Muscle layer of duodenum (tissue), 2 donors: ENCODE measurements around the gene ERMN.
"Not testable (repeated sequence)": the region's sequence is repeated elsewhere in the genome, so short reads cannot be mapped to it uniquely, and the experiment has no call there.

Experiments used
- H3K27ac ChIP-seq: one replicate; pipeline ENCODE4 v1.7.0; 2013; ENCODE audit warnings: mild to moderate bottlenecking, low read length
- H3K27me3 ChIP-seq: one replicate; pipeline ENCODE4 v1.7.0; 2013; ENCODE audit warnings: low read depth, mild to moderate bottlenecking, control low read depth, low read length
- H3K36me3 ChIP-seq, 2 donors: one replicate each; pipeline ENCODE4 v1.7.0; 2013; ENCODE audit warnings: low read length in 2 of 2, control low read depth in 1 of 2, mild to moderate bottlenecking in 1 of 2; ENCODE audit not compliant: insufficient read depth in 2 of 2, control insufficient read depth in 1 of 2
- H3K4me1 ChIP-seq, 2 donors: one replicate each; pipeline ENCODE4 v1.7.0; 2013; ENCODE audit warnings: low read length in 2 of 2, mild to moderate bottlenecking in 2 of 2, control low read depth in 1 of 2, moderate library complexity in 1 of 2; ENCODE audit not compliant: insufficient read depth in 2 of 2, control insufficient read depth in 1 of 2
- H3K4me3 ChIP-seq, 2 donors: one replicate each; pipeline ENCODE4 v1.7.0; 2013; ENCODE audit warnings: low read length in 2 of 2, low read depth in 1 of 2, mild to moderate bottlenecking in 1 of 2
- H3K9me3 ChIP-seq, 2 donors: one replicate each; pipeline ENCODE4 v1.7.0; 2013; ENCODE audit warnings: low read length in 2 of 2, control low read depth in 1 of 2, mild to moderate bottlenecking in 1 of 2; ENCODE audit not compliant: control insufficient read depth in 1 of 2
- donor health status: healthy.

Gene ERMN

DNA sequence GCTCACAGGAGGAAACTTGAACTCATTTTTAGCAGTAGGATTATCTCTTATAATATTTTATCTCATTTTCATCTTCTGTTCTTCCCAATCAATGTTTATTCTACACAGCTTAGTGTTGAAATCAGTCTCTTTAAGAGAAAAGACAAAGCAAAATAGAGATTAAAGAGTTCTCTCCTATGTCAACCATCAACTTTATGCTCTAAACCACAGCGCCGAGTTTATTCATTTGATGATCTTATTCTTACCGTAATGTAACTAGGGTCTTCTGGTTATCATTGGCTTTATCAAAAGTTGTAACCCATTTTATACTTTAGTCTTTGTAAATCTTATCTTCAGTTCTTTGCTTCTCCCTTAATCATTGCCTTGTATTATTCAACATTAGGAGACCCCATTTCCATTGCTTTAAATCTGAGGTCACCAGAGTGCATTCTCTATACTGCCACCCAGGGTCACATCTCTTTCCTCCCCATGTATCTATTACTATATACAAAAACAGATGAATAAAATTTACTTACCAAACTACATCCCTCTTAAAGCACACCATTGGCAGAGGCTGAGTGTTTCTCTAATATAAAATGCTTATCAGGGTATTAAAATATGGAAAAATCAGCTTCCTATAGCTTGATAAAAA is 22.8 kb upstream of the ERMN start:
- no peak overlapping the region for H3K27ac ChIP-seq
- no peaks in the 10 kb centered on the region for H3K4me1 ChIP-seq
- H3K4me3 ChIP-seq, result no peak overlapping the region
- H3K36me3 ChIP-seq, result no peaks in the 10 kb centered on the region
- no peaks in the 10 kb centered on the region for H3K27me3 ChIP-seq
- H3K9me3 ChIP-seq, result no peaks in the 10 kb centered on the region

DNA sequence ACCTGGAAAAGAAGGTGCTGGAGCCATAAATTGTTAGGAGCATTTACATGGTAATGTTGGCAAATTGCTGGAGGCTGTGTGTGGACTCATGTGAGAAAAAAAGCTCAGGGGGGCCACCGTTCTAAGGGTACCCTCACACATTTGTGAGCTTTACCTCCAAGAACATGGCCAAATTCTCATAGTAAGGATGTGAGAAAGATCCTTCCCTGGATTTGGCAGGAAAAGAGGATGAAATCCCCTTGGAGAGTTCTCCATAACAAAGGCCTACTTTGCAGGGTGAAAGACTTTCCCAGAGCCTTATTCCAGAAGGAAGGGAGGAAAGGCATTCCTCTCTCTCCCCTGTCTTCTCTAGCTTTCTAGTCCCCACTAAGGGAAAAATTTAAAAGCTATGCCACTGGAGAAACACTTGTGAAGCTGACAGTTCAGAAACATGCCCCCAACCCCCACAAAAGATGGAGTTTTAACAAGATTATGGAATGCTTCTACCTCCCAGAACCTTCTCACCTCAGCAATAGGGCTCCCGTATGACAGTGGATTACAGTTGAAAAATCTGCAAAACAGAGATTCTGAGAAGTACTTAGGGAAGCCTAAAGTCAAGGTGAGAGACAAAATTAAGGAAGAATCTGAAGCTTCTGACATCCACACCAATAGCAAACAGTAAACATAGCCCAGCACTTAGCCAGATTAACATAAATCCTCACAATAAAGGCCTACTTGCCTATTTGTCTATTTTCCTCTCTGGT is 20.2 kb upstream of the ERMN start:
- H3K4me3 ChIP-seq, result no peak overlapping the region
- H3K27ac ChIP-seq, result no peak overlapping the region
- no peaks in the 10 kb centered on the region for H3K36me3 ChIP-seq
- no peaks in the 10 kb centered on the region for H3K27me3 ChIP-seq
- H3K4me1 ChIP-seq, result no peaks in the 10 kb centered on the region
- peaks cover 0 to 2% of the 10 kb centered on the region in 2 donors for H3K9me3 ChIP-seq

DNA sequence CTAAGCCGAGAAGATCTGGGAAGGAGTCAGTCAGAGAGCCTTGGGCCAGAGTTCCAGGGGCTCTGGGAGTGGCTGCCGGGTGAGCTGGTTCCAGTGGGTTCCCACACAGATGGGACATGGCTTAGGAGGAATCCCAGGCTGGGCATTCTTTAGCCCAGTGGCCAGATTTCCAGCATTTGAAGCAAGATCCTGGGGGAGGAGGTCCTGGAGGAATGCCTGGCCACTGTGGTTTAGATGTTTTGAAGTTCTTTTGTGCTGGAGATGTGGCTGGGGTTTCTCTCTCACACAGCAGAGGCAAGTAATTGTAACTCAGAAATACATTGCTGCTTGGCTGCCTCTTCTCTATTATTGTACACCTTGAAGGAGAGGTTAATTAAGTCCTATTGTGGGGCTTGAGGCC is 15.8 kb upstream of the ERMN start:
- not testable (repeated sequence) for H3K36me3 ChIP-seq, H3K27ac ChIP-seq, H3K4me1 ChIP-seq, H3K4me3 ChIP-seq, H3K27me3 ChIP-seq, H3K9me3 ChIP-seq

DNA sequence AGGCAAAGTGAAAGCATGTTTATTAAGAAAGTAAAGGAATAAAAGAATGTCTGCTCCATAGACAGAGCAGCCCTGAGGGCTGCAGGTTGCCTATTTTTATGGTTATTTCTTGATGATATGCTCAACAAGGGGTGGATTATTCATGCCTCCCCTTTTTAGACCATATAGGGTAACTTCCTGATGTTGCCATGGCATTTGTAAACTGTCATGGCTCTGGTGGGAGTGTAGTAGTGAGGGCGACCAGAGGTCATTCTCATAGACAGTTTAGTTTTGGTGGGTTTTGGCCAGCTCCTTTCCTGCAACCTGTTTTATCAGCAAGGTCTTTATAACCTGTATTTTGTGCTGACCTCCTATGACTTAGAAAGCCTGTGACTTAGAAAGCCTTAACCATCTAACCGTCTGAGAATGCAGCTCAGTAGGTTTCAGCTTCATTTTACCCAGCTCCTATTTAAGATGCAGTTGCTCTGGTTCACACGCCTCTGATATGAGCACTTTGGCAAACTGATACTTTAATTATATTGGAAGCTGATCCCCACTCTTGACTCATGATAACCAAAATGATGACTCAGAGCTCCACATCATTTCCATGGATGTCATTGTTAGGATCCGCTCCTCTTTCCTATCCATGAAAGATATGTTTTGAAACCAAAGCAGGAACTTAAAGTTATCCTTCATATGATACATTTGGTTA is 14.5 kb upstream of the ERMN start:
- H3K36me3 ChIP-seq, result no peaks in the 10 kb centered on the region
- H3K4me3 ChIP-seq, result no peak overlapping the region
- H3K27me3 ChIP-seq, result no peaks in the 10 kb centered on the region
- H3K9me3 ChIP-seq, result peaks cover 0 to 2% of the 10 kb centered on the region in 2 donors
- no peaks in the 10 kb centered on the region for H3K4me1 ChIP-seq
- H3K27ac ChIP-seq, result no peak overlapping the region

DNA sequence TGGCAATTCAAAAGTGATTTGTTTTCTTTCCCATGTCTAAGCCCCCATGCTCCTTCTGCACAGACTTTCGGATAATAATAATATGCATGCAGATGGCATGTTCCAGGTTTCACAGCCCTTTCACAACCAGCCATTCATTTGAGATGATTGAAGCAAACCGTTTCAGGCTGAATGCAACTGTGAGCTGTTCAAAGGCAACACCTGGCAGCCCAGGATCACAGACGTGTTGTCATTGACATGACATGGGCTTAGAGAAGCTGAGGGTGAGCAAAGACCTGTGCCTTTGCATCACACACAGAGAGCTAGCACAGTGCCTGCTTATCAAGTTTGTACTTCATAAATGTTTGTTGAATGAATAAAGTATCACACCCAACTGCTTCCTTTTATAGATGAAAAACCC is 12.4 kb upstream of the ERMN start:
- H3K36me3 ChIP-seq, result no peaks in the 10 kb centered on the region
- H3K27ac ChIP-seq, result no peak overlapping the region
- H3K4me1 ChIP-seq, result no peaks in the 10 kb centered on the region
- H3K4me3 ChIP-seq, result no peak overlapping the region
- no peaks in the 10 kb centered on the region for H3K27me3 ChIP-seq
- peaks cover 0 to 1% of the 10 kb centered on the region in 2 donors for H3K9me3 ChIP-seq

DNA sequence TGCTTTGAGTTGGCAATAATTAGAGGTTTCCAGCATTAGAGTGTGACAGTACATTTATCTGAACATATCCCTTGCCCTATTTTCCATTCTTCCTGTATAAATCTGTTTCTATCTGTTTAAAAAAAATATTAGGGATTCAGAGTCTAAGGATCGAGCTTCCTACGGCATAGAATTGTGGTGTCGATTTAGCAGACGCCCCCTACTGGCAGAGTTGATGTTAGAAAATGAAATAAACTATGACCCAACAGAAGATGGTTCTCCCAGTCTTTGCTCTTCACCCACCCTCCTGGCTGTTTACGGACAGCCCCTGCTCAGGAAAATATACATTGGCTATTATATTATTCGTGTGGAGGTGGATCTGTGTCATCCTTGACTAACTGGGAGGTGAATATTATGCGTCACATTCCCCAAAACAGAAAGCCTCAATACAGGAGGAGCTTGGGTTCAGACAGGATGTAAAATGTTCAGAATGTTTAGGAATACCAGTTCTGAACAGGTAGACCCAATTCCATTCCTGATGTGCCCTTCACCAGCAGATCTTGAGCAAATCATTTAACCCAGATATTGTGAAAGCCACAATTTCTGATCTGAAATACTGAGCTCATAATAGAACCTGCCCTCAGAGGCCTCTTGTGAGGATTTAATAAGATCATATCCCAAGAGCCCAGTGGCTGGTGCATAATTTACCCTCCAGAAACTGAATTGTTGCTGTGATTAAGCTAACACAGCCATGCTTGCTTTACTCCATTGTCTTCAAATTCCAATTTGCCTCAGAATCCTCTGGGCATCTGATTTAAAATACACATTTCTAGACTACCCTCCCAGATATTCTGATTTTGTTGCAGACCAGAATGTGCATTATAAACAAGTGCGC is 10.8 kb upstream of the ERMN start:
- no peaks in the 10 kb centered on the region for H3K36me3 ChIP-seq
- no peak overlapping the region for H3K4me3 ChIP-seq
- H3K27ac ChIP-seq, result no peak overlapping the region
- no peaks in the 10 kb centered on the region for H3K9me3 ChIP-seq
- no peaks in the 10 kb centered on the region for H3K4me1 ChIP-seq
- H3K27me3 ChIP-seq, result no peaks in the 10 kb centered on the region

DNA sequence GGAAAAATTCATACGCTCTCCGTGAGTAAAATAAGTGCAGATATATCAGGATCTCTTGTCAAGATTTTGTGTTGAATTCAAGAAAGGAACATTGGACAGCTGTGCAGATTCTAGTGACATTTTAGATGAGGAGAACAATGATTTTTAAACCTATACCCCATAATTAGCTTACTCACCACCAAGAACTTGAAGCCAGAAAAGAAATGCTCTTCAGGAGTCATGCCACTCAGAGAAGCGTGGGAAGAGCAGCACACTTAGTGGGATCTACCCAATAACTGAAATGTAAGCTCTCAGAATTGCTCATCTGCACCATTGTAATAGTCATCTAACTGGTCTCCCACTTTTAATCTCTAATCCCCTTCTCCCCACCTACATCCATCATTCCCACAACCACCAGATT is 9.2 kb upstream of the ERMN start:
- Histone ChIP-seq H3K36me3 (no peaks in the 10 kb centered on the region), H3K27me3 (no peaks in the 10 kb centered on the region), H3K4me1 (no peaks in the 10 kb centered on the region), H3K4me3 (no peak overlapping the region), H3K27ac (no peak overlapping the region), H3K9me3 (no peaks in the 10 kb centered on the region)

DNA sequence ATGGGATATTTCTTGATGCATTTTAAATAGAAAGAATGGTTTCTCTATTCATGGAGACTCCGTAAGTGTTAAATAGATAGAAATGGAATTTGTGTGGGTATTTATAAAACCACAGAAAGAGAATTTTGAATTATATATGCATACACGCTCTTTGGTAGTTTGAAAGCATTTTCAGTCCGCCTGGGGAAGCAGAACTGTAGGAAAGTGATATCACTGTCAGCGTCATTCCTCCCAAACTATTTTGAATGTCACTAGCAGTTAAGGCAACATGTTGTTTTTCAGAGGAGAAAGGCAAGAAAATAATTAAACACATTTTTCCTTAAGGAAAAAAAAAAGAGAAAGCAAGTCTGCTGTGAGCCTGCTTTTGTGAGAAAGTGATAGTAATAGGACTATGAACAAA is 8.7 kb upstream of the ERMN start:
- Histone ChIP-seq H3K27ac (no peak overlapping the region), H3K9me3 (no peaks in the 10 kb centered on the region), H3K36me3 (no peaks in the 10 kb centered on the region), H3K4me3 (no peak overlapping the region), H3K4me1 (no peaks in the 10 kb centered on the region), H3K27me3 (no peaks in the 10 kb centered on the region)

DNA sequence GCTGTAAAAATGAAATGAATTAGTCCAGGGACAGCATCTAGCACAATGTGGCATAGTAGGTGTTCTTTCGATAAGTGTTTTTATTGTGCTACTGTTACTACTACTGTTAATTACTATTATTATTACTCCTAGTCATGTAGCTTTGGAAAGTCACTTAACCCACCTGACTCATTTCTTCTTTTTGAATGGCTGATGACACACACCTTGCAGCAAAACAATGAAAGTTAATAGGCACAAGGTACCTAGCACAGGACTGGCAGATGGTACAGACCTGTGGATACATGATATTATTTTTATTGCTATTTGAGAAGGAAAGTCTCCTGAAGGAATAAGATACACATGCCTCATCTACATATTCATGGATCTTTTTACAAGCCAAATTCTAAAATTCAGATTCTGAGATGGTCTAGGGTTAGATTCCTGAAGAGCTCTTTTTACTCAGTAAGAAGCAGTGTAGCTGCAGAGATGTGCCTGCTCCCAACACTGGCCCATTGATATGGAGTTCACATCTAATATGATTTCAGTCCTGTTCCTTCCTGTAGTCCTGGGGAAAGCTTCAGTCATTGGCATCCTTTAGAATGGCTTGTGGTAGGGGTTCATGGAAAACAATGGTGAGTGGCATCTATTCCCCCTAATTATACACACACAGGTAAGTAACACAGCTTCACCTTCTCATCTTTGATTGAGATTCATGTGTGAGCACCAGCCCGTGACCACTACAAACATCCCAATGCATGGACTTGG is 7.9 kb upstream of the ERMN start:
- Histone ChIP-seq H3K4me1 (no peaks in the 10 kb centered on the region), H3K9me3 (no peaks in the 10 kb centered on the region), H3K27ac (no peak overlapping the region), H3K4me3 (no peak overlapping the region), H3K27me3 (no peaks in the 10 kb centered on the region), H3K36me3 (no peaks in the 10 kb centered on the region)

DNA sequence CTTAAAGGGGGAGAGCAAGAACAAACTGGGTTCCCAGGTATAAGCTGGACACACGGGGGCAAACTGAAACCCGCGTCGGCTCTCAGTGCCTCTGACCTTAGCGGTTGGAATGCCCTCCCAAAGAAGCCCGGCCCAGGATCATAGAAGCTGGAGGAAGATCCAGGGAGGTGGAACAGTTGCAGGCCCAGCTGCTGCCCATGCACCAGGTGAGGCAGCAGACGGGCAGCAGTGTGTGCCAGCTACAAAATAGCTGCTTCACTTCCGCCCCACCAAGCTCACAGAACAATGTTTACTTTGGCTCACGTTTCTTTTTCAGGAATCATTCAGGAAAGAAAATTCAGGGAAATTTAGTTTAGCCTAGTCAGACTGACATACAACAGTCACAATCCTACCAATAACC is 3.9 kb upstream of the ERMN start:
- H3K4me3 ChIP-seq, result no peak overlapping the region
- H3K36me3 ChIP-seq, result no peaks in the 10 kb centered on the region
- no peaks in the 10 kb centered on the region for H3K9me3 ChIP-seq
- no peaks in the 10 kb centered on the region for H3K27me3 ChIP-seq
- H3K27ac ChIP-seq, result no peak overlapping the region
- H3K4me1 ChIP-seq, result peaks cover 0 to 6% of the 10 kb centered on the region in 2 donors
